Keratinocyte (primary cell): Measurements from ENCODE around the gene OR2V2. TPM values are rescaled to one million over a fixed set of nuclear protein-coding genes. Genes with fewer than 3 reads are reported as not detected.

Experiments
- DNase-seq: peaks from one replicate; pipeline ENCODE4 v3.0.0-alpha.2; 2011; ENCODE audit warnings: low read depth, missing footprints, low spot score
- FAIRE-seq: peaks from 2 replicates; lab custom pipeline; 2011; peaks lifted over from hg19 to GRCh38; lab: Jason Lieb, UNC
- H2AFZ ChIP-seq: 2 replicates; pipeline ENCODE4 v1.6.0; 2012; ENCODE audit warnings: low read length, control low read depth, inconsistent platforms; ENCODE audit not compliant: control insufficient read depth
- H3K27ac ChIP-seq: 2 replicates; pipeline ENCODE4 v1.5.1; 2011; ENCODE audit warnings: low read length; ENCODE audit not compliant: control insufficient read depth, insufficient read depth
- H3K27me3 ChIP-seq: 3 replicates; pipeline ENCODE4 v1.6.0; 2011; ENCODE audit warnings: low read length; ENCODE audit not compliant: control insufficient read depth, insufficient read depth; ENCODE audit errors: extremely low read depth
- H3K36me3 ChIP-seq, 2 experiments: 2 replicates in 1 of 2; 3 replicates in 1 of 2; pipeline ENCODE4 v1.5.1; 2011; ENCODE audit warnings: low read length in 2 of 2, mild to moderate bottlenecking in 1 of 2; ENCODE audit not compliant: control insufficient read depth in 2 of 2, insufficient read depth in 2 of 2; ENCODE audit errors: extremely low read depth in 1 of 2
- H3K4me1 ChIP-seq: 3 replicates; pipeline ENCODE4 v1.5.1; 2011; ENCODE audit warnings: low read length; ENCODE audit not compliant: control insufficient read depth, insufficient read depth; ENCODE audit errors: extremely low read depth
- H3K4me2 ChIP-seq: 3 replicates; pipeline ENCODE4 v1.6.0; 2011; ENCODE audit warnings: low read depth, low read length; ENCODE audit not compliant: control insufficient read depth, insufficient read depth; ENCODE audit errors: extremely low read depth
- H3K4me3 ChIP-seq, 3 experiments: fragments of 200-600 bp in 1 of 3; sonication (generic) in 1 of 3; 2 replicates in 2 of 3; 3 replicates in 1 of 3; pipeline ENCODE4 v1.5.1; 2011 to 2016; ENCODE audit warnings: low read length in 3 of 3, mild to moderate bottlenecking in 3 of 3, control low read depth in 2 of 3, inconsistent platforms in 1 of 3, low read depth in 1 of 3, mixed read lengths in 1 of 3, mixed run types in 1 of 3, moderate library complexity in 1 of 3; ENCODE audit not compliant: control insufficient read depth in 2 of 3, insufficient read depth in 2 of 3; ENCODE audit errors: extremely low read depth in 1 of 3
- H3K79me2 ChIP-seq: 2 replicates; pipeline ENCODE4 v1.6.0; 2012; ENCODE audit warnings: low read length; ENCODE audit not compliant: control insufficient read depth, insufficient read depth
- H3K9ac ChIP-seq: 3 replicates; pipeline ENCODE4 v1.6.0; 2011; ENCODE audit warnings: low read length; ENCODE audit not compliant: control insufficient read depth, insufficient read depth; ENCODE audit errors: extremely low read depth
- H3K9me1 ChIP-seq: 3 replicates; pipeline ENCODE4 v1.6.0; 2011; ENCODE audit warnings: low read length; ENCODE audit not compliant: control insufficient read depth, insufficient read depth; ENCODE audit errors: extremely low read depth
- H3K9me3 ChIP-seq: 2 replicates; pipeline ENCODE4 v1.5.1; 2012; ENCODE audit warnings: low read depth, low read length; ENCODE audit not compliant: control insufficient read depth
- H4K20me1 ChIP-seq: 3 replicates; pipeline ENCODE4 v1.6.0; 2011; ENCODE audit warnings: low read length; ENCODE audit not compliant: control insufficient read depth, insufficient read depth; ENCODE audit errors: extremely low read depth
- EZH2 ChIP-seq: IDR thresholded peaks from one replicate; pipeline ENCODE4 v1.6.1; 2012; ENCODE audit warnings: inconsistent platforms, mild to moderate bottlenecking, low read length, moderate library complexity
- dilution Hi-C: fragments of 300-500 bp; cut with MboI; formaldehyde crosslinking; loops from one replicate; pipeline ENCODE4 v1.7.0; 2020; ENCODE audit warnings: low sequenced_read_pairs; ENCODE audit not compliant: extremely low pct_ligation_motif_present
- polyA plus RNA-seq, 5 experiments: library from polyadenylated mRNA; depleted of rRNA in 3 of 5; stranded (reverse) in 3 of 5; stranded (forward) in 1 of 5; unstranded in 1 of 5; fragments of >200 nt; gene quantifications; 1 replicate in 1 of 5; 2 replicates in 3 of 5; 3 replicates in 1 of 5; pipeline versions ENCODE4 v1.2.1 to v1.2.3, GENCODE V29; 2011 to 2012; ENCODE audit warnings: missing spikeins in 2 of 5, low read depth in 1 of 5, low replicate concordance in 1 of 5
- TF ChIP-seq, protein P1 (sequence below), 3 experiments: IDR thresholded peaks in 1 of 3; conservative IDR thresholded peaks in 1 of 3; optimal IDR thresholded peaks in 1 of 3; 2 replicates in 2 of 3; 3 replicates in 1 of 3; pipeline versions ENCODE3 to v1.5.1; 2011; ENCODE audit warnings: low read length in 3 of 3, mild to moderate bottlenecking in 3 of 3, moderate library complexity in 2 of 3, control low read depth in 1 of 3, inconsistent platforms in 1 of 3; ENCODE audit not compliant: insufficient read depth in 2 of 3; ENCODE audit errors: extremely low read depth in 1 of 3

OR2V2 gene
- polyA plus RNA-seq, 1 donor (not counting 4 experiments of a cell fraction or from before 2014, with no cell fraction given), result not detected

DNA sequence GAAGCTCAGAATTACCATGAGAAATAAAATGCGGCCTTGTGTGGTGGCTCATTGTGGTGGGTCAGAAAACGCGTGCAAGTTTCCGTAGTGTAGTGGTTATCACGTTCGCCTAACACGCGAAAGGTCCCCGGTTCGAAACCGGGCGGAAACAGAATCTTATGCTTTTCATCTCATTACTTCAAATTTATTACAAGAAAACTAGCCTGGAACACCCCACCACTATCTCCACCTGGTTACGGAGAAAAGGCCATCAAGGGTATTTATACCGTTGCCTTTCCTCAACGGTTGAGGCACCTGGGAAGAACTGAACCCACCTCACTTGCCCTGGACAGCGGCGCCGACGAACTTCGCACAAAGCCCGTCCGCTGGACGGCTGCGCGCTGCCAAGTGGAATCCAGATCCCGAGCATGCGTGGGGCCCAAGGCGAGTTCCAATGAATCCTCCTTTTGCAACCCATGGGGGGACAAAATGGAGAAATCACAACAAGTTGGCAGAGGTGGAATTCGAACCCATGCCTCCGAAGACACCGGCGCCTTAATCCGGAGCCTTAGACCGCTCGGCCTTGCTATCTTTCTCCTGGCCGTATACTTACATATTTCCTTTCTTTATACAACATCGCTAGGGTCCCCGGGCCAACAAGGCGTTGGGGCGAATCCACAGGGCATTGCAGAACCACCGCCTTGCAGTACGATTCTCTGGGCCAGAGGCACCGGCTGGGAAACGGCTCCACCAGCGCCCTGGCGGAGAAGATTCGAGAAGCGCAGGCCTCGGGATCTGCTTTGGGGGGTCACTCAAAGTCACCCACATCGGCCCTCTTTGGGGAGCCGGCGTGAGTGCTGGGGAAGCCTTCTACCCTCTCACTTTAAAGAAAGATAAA, 16.9 kb downstream of the OR2V2 start:
- Histone ChIP-seq H3K4me3 (no peak overlapping the region), H3K4me2 (no peak overlapping the region), H3K9me3 (no peaks in the 10 kb centered on the region), H3K9ac (no peak overlapping the region), H3K4me1 (peaks cover 15% of the 10 kb centered on the region), H3K36me3 (no peaks in the 10 kb centered on the region), H3K27me3 (no peaks in the 10 kb centered on the region), H4K20me1 (no peaks in the 10 kb centered on the region), H2AFZ (no peak overlapping the region), H3K9me1 (no peaks in the 10 kb centered on the region), H3K79me2 (no peaks in the 10 kb centered on the region), H3K27ac (no peak overlapping the region)
- peak; percentile 81 for FAIRE-seq
- TF ChIP-seq, protein P1, sequence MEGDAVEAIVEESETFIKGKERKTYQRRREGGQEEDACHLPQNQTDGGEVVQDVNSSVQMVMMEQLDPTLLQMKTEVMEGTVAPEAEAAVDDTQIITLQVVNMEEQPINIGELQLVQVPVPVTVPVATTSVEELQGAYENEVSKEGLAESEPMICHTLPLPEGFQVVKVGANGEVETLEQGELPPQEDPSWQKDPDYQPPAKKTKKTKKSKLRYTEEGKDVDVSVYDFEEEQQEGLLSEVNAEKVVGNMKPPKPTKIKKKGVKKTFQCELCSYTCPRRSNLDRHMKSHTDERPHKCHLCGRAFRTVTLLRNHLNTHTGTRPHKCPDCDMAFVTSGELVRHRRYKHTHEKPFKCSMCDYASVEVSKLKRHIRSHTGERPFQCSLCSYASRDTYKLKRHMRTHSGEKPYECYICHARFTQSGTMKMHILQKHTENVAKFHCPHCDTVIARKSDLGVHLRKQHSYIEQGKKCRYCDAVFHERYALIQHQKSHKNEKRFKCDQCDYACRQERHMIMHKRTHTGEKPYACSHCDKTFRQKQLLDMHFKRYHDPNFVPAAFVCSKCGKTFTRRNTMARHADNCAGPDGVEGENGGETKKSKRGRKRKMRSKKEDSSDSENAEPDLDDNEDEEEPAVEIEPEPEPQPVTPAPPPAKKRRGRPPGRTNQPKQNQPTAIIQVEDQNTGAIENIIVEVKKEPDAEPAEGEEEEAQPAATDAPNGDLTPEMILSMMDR (optimal IDR thresholded peaks at IDR 0.05 in 1 of 3, IDR thresholded peaks at IDR 0.05 in 1 of 3, conservative IDR thresholded peaks at IDR 0.05 in 1 of 3; ENCODE audit: extremely low read depth in 1 of 3, insufficient read depth in 2 of 3, low read length in 3 of 3), result no peak
- no peak for TF ChIP-seq EZH2
- DNase-seq, result no peak
- dilution Hi-C loops, result no loop called here

DNA sequence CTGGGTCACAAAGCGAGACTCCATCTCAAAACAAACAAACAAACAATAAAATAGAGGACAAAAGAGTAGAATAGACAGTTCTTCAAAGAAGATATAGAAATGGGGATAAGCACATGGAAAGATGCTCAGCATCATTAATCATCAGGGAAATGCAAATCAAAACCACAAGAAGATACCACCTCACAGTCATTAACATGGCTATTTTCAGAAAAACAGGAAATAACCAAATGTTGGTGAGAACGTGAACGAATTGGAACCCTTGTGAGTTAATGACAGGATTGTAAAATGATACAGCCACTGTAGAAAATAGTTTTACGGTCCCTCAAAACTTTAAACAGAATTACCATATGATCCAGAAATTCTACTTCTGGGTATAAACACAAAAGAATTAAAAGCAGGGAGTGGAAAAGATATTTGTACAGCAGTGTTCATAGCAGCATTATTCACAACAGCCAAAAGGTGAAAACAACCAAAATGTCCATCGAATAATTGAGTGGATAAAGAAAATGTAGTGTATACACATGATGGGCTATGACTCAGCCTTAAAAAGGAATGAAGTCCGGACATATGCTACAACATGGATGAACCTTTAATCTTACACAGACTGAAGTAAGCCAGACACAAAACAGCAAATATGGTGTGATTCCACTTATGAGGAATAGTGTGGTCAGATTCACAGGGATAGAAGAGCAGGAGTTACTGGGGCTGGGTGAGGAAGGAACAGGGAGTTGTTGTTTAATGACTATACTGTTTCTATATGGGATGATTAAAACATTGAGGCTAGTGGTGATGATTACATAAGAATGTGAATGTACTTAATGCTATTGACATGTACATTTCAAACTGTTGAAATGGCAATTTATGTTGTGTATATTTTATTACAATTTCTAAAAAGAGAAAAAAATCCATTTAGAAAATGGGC, 19.7 kb downstream of the OR2V2 start:
- H3K9me1 ChIP-seq, result no peaks in the 10 kb centered on the region
- no peak for DNase-seq
- H3K27me3 ChIP-seq, result no peaks in the 10 kb centered on the region
- H3K27ac ChIP-seq, result no peak overlapping the region
- dilution Hi-C loops, result no loop called here
- H3K9ac ChIP-seq, result no peak overlapping the region
- no peaks in the 10 kb centered on the region for H3K79me2 ChIP-seq
- FAIRE-seq, result no peak
- H2AFZ ChIP-seq, result no peak overlapping the region
- no peaks in the 10 kb centered on the region for H4K20me1 ChIP-seq
- no peaks in the 10 kb centered on the region for H3K9me3 ChIP-seq
- H3K4me3 ChIP-seq, result no peak overlapping the region
- H3K4me2 ChIP-seq, result no peak overlapping the region
- peaks cover 8% of the 10 kb centered on the region for H3K4me1 ChIP-seq
- TF ChIP-seq, protein P1 (optimal IDR thresholded peaks at IDR 0.05 in 1 of 3, IDR thresholded peaks at IDR 0.05 in 1 of 3, conservative IDR thresholded peaks at IDR 0.05 in 1 of 3; ENCODE audit: extremely low read depth in 1 of 3, insufficient read depth in 2 of 3, low read length in 3 of 3), result no peak
- no peak for TF ChIP-seq EZH2
- H3K36me3 ChIP-seq, result no peaks in the 10 kb centered on the region
